Mesenchymal stem cell (in vitro differentiated cells and primary cell): Measurements from ENCODE around the gene CRKL.

Experiments
- DNase-seq: peaks from one replicate; pipeline ENCODE4 v3.0.0-alpha.2; 2013
- H2AFZ ChIP-seq: one replicate; pipeline ENCODE4 v1.6.1; 2013; ENCODE audit warnings: low read depth, mild to moderate bottlenecking, control low read depth, inconsistent platforms, low read length, moderate library complexity
- H2AK5ac ChIP-seq: 2 replicates; pipeline ENCODE4 v1.6.1; 2013; ENCODE audit warnings: low read length, moderate library complexity, mild to moderate bottlenecking, inconsistent platforms; ENCODE audit not compliant: severe bottlenecking
- H2BK120ac ChIP-seq: one replicate; pipeline ENCODE4 v1.6.1; 2013; ENCODE audit warnings: low read depth, mild to moderate bottlenecking, inconsistent platforms, low read length, moderate library complexity
- H2BK12ac ChIP-seq, 2 experiments: one replicate each; pipeline ENCODE4 v1.6.1; 2013; ENCODE audit warnings: inconsistent platforms in 2 of 2, low read length in 2 of 2, mild to moderate bottlenecking in 2 of 2, moderate library complexity in 2 of 2, control low read depth in 1 of 2
- H2BK15ac ChIP-seq: one replicate; pipeline ENCODE4 v1.6.1; 2013; ENCODE audit warnings: mild to moderate bottlenecking, low read depth, inconsistent platforms; ENCODE audit not compliant: poor library complexity, severe bottlenecking
- H2BK5ac ChIP-seq: 2 replicates; pipeline ENCODE4 v1.6.1; 2013; ENCODE audit warnings: low read depth, mild to moderate bottlenecking, low read length, control low read depth, inconsistent platforms; ENCODE audit not compliant: poor library complexity, severe bottlenecking
- H3K14ac ChIP-seq, 2 experiments: one replicate each; pipeline ENCODE4 v1.6.1; 2013; ENCODE audit warnings: inconsistent platforms in 2 of 2, low read length in 2 of 2, control low read depth in 1 of 2, mild to moderate bottlenecking in 1 of 2, moderate library complexity in 1 of 2
- H3K18ac ChIP-seq, 2 experiments: one replicate each; pipeline ENCODE4 v1.6.1; 2013; ENCODE audit warnings: inconsistent platforms in 2 of 2, low read length in 2 of 2, control low read depth in 1 of 2, low read depth in 1 of 2, mild to moderate bottlenecking in 1 of 2
- H3K23ac ChIP-seq, 2 experiments: one replicate each; pipeline ENCODE4 v1.6.1; 2013; ENCODE audit warnings: inconsistent platforms in 2 of 2, low read length in 2 of 2, mild to moderate bottlenecking in 2 of 2, moderate library complexity in 2 of 2, control low read depth in 1 of 2
- H3K27ac ChIP-seq: 2 replicates; pipeline ENCODE4 v1.5.1; 2013; ENCODE audit warnings: mild to moderate bottlenecking, moderate library complexity, low read length, control low read depth, inconsistent platforms; ENCODE audit not compliant: poor library complexity, severe bottlenecking
- H3K27me3 ChIP-seq, 2 experiments: 2 replicates each; pipeline versions ENCODE4 v1.6.1 to v1.7.0; 2013; ENCODE audit warnings: low read length in 2 of 2, mild to moderate bottlenecking in 2 of 2, moderate library complexity in 2 of 2, control low read depth in 1 of 2, inconsistent platforms in 1 of 2; ENCODE audit not compliant: control insufficient read depth in 1 of 2, insufficient read depth in 1 of 2
- H3K36me3 ChIP-seq, 2 experiments: 2 replicates each; pipeline versions ENCODE4 v1.6.1 to v1.7.0; 2013; ENCODE audit warnings: low read length in 2 of 2, control low read depth in 1 of 2, inconsistent platforms in 1 of 2, low read depth in 1 of 2, mild to moderate bottlenecking in 1 of 2; ENCODE audit not compliant: insufficient read depth in 2 of 2, control insufficient read depth in 1 of 2
- H3K4ac ChIP-seq, 2 experiments: one replicate each; pipeline ENCODE4 v1.6.1; 2013; ENCODE audit warnings: inconsistent platforms in 2 of 2, low read length in 2 of 2, mild to moderate bottlenecking in 2 of 2, moderate library complexity in 2 of 2, control low read depth in 1 of 2, low read depth in 1 of 2
- H3K4me1 ChIP-seq: 2 replicates; pipeline ENCODE4 v1.6.1; 2013; ENCODE audit warnings: low read depth, low read length, control low read depth; ENCODE audit not compliant: control insufficient read depth, insufficient read depth
- H3K4me2 ChIP-seq: 2 replicates; pipeline ENCODE4 v1.6.1; 2013; ENCODE audit warnings: low read length, mild to moderate bottlenecking, inconsistent platforms; ENCODE audit not compliant: poor library complexity, severe bottlenecking
- H3K4me3 ChIP-seq, 2 experiments: 2 replicates each; pipeline versions ENCODE4 v1.5.1 to v1.7.0; 2013; ENCODE audit warnings: low read length in 2 of 2, mild to moderate bottlenecking in 2 of 2, control low read depth in 1 of 2, low read depth in 1 of 2; ENCODE audit not compliant: insufficient read depth in 1 of 2
- H3K79me1 ChIP-seq: replicated peaks from 2 replicates; pipeline ENCODE4 v1.6.1; 2013; ENCODE audit warnings: mild to moderate bottlenecking, control low read depth, low read length, inconsistent platforms; ENCODE audit not compliant: poor library complexity, severe bottlenecking
- H3K9ac ChIP-seq: 2 replicates; pipeline ENCODE4 v1.7.0; 2013; ENCODE audit warnings: mild to moderate bottlenecking, low read length, moderate library complexity
- H3K9me3 ChIP-seq: 2 replicates; pipeline ENCODE4 v1.7.0; 2013; ENCODE audit warnings: mild to moderate bottlenecking, low read length; ENCODE audit not compliant: control insufficient read depth
- H4K8ac ChIP-seq: one replicate; pipeline ENCODE4 v1.6.1; 2013; ENCODE audit warnings: inconsistent platforms, mild to moderate bottlenecking, low read length, moderate library complexity
- H4K91ac ChIP-seq: one replicate; pipeline ENCODE4 v1.6.1; 2013; ENCODE audit warnings: mild to moderate bottlenecking, low read length, inconsistent platforms
- WGBS: methylation state at CpG from one replicate; pipeline ENCODE4 v1.1.7; 2013; ENCODE audit warnings: mixed read lengths; 5-methylcytosine and 5-hydroxymethylcytosine counted together

The CRKL gene

GRCh38 chr22:20974336-20974955, 57.2 kb downstream of the CRKL start:
- no peak overlapping the region for H2BK5ac ChIP-seq
- no peak for DNase-seq
- WGBS, result 87% methylated on average over 15 of the region's 16 CpGs
- H3K9ac ChIP-seq, result no peak overlapping the region
- no peak overlapping the region for H2BK120ac ChIP-seq
- no peak overlapping the region for H2BK12ac ChIP-seq
- H2AK5ac ChIP-seq, result no peak overlapping the region
- no peak overlapping the region for H3K23ac ChIP-seq
- no peak overlapping the region for H2BK15ac ChIP-seq
- H3K4ac ChIP-seq, result no peak overlapping the region
- H4K91ac ChIP-seq, result no peak overlapping the region
- H3K27me3 ChIP-seq, result peaks cover 0 to 17% of the 10 kb centered on the region in 2 experiments
- H3K4me1 ChIP-seq, result peaks cover 6% of the 10 kb centered on the region
- H3K27ac ChIP-seq, result no peak overlapping the region
- H3K18ac ChIP-seq, result no peak overlapping the region
- H4K8ac ChIP-seq, result no peak overlapping the region
- H3K4me2 ChIP-seq, result no peak overlapping the region
- H3K9me3 ChIP-seq, result peaks cover 9% of the 10 kb centered on the region
- no peaks in the 10 kb centered on the region for H3K79me1 ChIP-seq
- peaks cover 0 to 3% of the 10 kb centered on the region in 2 experiments for H3K36me3 ChIP-seq
- no peak overlapping the region for H3K4me3 ChIP-seq
- H2AFZ ChIP-seq, result no peak overlapping the region
- H3K14ac ChIP-seq, result no peak overlapping the region

GRCh38 chr22:20975541-20976290, 58.5 kb downstream of the CRKL start:
- H3K4ac ChIP-seq, result no peak overlapping the region
- H3K27me3 ChIP-seq, result peaks cover 0 to 17% of the 10 kb centered on the region in 2 experiments
- no peak overlapping the region for H2BK12ac ChIP-seq
- no peak overlapping the region for H4K91ac ChIP-seq
- H3K9me3 ChIP-seq, result peaks cover 9% of the 10 kb centered on the region
- no peaks in the 10 kb centered on the region for H3K79me1 ChIP-seq
- no peak for DNase-seq
- no peak overlapping the region for H2BK120ac ChIP-seq
- H4K8ac ChIP-seq, result no peak overlapping the region
- no peak overlapping the region for H3K4me2 ChIP-seq
- no peak overlapping the region for H3K27ac ChIP-seq
- H3K4me1 ChIP-seq, result peaks cover 6% of the 10 kb centered on the region
- H2AK5ac ChIP-seq, result no peak overlapping the region
- no peak overlapping the region for H2BK15ac ChIP-seq
- 82% methylated on average over 14 of the region's 14 CpGs for WGBS
- no peak overlapping the region for H3K18ac ChIP-seq
- H2BK5ac ChIP-seq, result no peak overlapping the region
- H3K9ac ChIP-seq, result no peak overlapping the region
- H2AFZ ChIP-seq, result no peak overlapping the region
- H3K4me3 ChIP-seq, result no peak overlapping the region
- peaks cover 0 to 3% of the 10 kb centered on the region in 2 experiments for H3K36me3 ChIP-seq
- H3K23ac ChIP-seq, result no peak overlapping the region
- no peak overlapping the region for H3K14ac ChIP-seq

GRCh38 chr22:20976291-20976877, 59.2 kb downstream of the CRKL start:
- H3K4me2 ChIP-seq, result no peak overlapping the region
- H2BK5ac ChIP-seq, result no peak overlapping the region
- H3K4ac ChIP-seq, result no peak overlapping the region
- H3K9ac ChIP-seq, result no peak overlapping the region
- DNase-seq, result no peak
- no peak overlapping the region for H4K91ac ChIP-seq
- no peak overlapping the region for H2AFZ ChIP-seq
- H3K18ac ChIP-seq, result no peak overlapping the region
- no peak overlapping the region for H3K23ac ChIP-seq
- no peak overlapping the region for H4K8ac ChIP-seq
- H2BK12ac ChIP-seq, result no peak overlapping the region
- peaks cover 6% of the 10 kb centered on the region for H3K4me1 ChIP-seq
- H3K79me1 ChIP-seq, result peaks cover 2% of the 10 kb centered on the region
- 80% methylated on average over 24 of the region's 24 CpGs for WGBS
- no peak overlapping the region for H3K27ac ChIP-seq
- no peak overlapping the region for H2BK15ac ChIP-seq
- peaks cover 0 to 17% of the 10 kb centered on the region in 2 experiments for H3K27me3 ChIP-seq
- H3K14ac ChIP-seq, result no peak overlapping the region
- peaks cover 0 to 3% of the 10 kb centered on the region in 2 experiments for H3K36me3 ChIP-seq
- no peak overlapping the region for H2AK5ac ChIP-seq
- peaks cover 9% of the 10 kb centered on the region for H3K9me3 ChIP-seq
- no peak overlapping the region for H3K4me3 ChIP-seq
- H2BK120ac ChIP-seq, result no peak overlapping the region

GRCh38 chr22:20977019-20977418, 59.8 kb downstream of the CRKL start:
- no peak overlapping the region for H3K23ac ChIP-seq
- H2AFZ ChIP-seq, result no peak overlapping the region
- no peak overlapping the region for H2BK15ac ChIP-seq
- no peak overlapping the region for H2AK5ac ChIP-seq
- H3K14ac ChIP-seq, result no peak overlapping the region
- H3K4me3 ChIP-seq, result no peak overlapping the region
- no peak overlapping the region for H4K91ac ChIP-seq
- no peak overlapping the region for H3K18ac ChIP-seq
- no peak overlapping the region for H3K9ac ChIP-seq
- 80% methylated on average over 8 of the region's 11 CpGs for WGBS
- peaks cover 0 to 3% of the 10 kb centered on the region in 2 experiments for H3K36me3 ChIP-seq
- no peak overlapping the region for H2BK120ac ChIP-seq
- peaks cover 3% of the 10 kb centered on the region for H3K79me1 ChIP-seq
- H3K27ac ChIP-seq, result no peak overlapping the region
- H3K9me3 ChIP-seq, result peaks cover 9% of the 10 kb centered on the region
- no peak for DNase-seq
- peaks cover 0 to 17% of the 10 kb centered on the region in 2 experiments for H3K27me3 ChIP-seq
- no peak overlapping the region for H2BK5ac ChIP-seq
- peaks cover 9% of the 10 kb centered on the region for H3K4me1 ChIP-seq
- H4K8ac ChIP-seq, result no peak overlapping the region
- no peak overlapping the region for H2BK12ac ChIP-seq
- no peak overlapping the region for H3K4me2 ChIP-seq
- no peak overlapping the region for H3K4ac ChIP-seq
